GM19455 (cell line): ENCODE measurements around the gene SNRNP27.

Source experiments
- ATAC-seq: cut with Tn5 transposase; IDR thresholded peaks from one replicate; pipeline ENCODE4 v1.9.1; 2021; ENCODE audit not compliant: unreplicated experiment

SNRNP27 gene

DNA sequence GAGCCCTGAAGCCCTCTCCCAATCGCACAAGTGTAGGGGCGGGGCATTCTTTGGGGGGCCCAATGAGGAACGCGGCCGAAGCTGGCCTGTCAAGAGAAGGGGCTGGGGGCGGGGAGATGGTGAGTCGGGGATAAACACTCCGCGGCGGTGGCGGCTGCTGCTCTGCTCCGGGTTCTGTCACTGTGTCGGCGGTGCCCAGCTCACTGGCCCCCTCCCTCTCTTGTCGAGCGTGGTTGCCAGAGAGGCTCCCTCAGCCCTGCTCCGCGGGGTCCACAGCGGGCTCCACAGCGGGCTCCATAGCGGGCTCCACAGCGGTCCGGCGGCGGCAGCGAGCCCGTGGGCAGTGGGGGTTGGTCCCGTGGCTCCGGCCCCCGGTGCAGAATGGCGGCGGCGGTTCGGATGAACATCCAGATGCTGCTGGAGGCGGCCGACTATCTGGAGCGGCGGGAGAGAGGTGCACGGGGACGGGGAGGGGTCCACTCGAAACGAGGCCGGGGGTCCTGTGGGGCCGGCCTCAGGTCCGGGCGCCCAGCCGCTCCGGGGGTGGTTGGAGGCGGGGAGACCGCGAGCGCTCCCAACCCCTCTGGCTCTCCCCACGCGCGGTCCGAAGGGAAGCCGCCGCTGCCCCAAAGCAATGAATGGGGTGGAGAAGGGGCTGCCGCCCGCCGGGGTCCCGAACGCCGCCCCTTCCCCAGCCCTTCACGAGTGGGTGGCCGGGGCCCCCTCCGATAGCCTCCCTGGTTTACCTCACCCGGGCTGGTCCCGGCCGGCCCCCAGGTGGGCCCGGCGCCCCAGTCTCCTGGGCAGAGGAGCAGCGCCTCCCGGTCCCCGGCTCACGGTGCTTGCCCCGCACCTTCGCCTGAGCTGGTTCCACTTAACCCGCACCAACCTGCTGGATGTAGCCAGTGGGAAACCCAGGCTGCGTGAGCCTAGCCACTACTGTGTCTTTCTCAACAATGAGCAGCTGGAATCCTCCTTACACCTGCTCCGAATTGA is 21.5 kb downstream of the SNRNP27 start, which contains the start of gene MXD1:
Gene MXD1, plus strand, starts transcription at position 160 of the 996 bp plus-strand sequence. Its CDS starts 222 bp downstream, at position 382.
- no peak for ATAC-seq

DNA sequence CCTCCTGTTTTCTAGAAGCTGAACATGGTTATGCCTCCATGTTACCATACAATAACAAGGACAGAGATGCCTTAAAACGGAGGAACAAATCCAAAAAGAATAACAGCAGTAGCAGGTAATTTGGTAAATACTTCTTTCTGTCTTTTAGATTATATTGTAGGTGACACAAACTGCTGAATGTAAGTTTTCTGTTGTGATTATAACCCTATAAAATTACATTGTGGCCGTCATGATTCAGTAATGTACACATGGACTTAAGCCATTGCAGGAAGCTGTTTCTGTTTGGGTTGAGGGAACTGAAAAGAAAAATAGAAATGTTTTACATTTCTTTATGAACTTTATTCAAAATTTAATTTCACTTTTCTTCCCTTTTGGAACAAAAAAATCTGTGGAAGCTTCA is 22.4 kb downstream of the SNRNP27 start:
- no peak for ATAC-seq

DNA sequence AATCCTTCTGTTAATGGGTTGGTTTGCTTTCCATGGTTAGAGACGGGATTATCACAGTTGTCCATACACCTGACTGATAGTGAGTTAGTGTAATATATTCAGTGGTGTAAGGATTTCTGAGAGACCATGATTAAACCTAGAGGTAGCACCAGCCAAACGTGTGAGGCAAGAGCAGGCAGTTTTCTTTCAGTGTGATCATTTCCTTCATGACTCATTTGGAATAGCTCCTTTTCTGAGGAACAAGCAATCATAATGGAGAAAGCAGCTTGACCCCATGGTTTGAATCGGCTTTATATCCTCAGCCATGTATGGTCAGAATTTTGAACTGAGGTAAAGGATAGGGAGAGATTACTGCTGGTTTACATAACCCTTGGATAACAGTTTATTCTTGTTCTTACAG is 24.1 kb downstream of the SNRNP27 start:
- no peak for ATAC-seq

GRCh38 chr2:69918401-69918800 is 24.6 kb downstream of the SNRNP27 start:
- no peak for ATAC-seq

- ATAC-seq, result no peak
These were observed 29.4 kb downstream of the SNRNP27 start for GRCh38 chr2:69923116-69923515.

DNA sequence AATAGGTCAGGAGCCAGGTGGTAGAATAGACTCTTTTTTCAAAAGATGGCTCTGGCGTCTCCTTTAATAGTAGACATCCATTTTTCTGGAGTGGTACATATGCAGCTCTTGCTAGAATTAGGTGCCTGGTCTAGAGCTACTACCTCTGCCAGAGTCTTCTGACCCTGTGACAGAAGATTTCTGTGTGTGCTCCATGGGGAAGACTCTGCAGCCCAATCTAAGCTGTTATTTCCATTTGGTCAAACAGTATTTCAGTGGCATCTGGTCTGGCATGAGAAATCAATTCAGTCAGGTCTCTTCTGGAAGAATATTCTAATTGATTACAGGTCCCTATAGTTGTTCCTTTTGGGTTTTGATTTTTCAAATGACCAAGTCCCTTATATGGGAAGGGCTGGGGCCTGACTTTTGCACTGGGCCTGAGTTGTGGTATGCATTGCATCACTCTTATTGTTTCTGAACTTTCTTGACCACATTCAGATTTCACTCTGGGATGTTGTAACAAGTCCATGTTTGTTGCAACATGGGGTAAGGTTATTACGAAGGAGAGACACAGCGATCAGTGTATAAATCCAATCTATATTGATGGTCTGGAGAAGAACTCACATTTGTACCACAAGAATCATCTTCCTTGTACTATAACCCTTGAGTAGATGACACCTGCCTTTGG is 33.2 kb downstream of the SNRNP27 start:
- no peak for ATAC-seq

- ATAC-seq, result no peak
These were observed 38.3 kb downstream of the SNRNP27 start for GRCh38 chr2:69931832-69932595.

- no peak for ATAC-seq
These were observed 38.8 kb downstream of the SNRNP27 start for GRCh38 chr2:69932596-69932922.

- ATAC-seq, result no peak
These were observed 39.6 kb downstream of the SNRNP27 start for GRCh38 chr2:69933254-69933828.

DNA sequence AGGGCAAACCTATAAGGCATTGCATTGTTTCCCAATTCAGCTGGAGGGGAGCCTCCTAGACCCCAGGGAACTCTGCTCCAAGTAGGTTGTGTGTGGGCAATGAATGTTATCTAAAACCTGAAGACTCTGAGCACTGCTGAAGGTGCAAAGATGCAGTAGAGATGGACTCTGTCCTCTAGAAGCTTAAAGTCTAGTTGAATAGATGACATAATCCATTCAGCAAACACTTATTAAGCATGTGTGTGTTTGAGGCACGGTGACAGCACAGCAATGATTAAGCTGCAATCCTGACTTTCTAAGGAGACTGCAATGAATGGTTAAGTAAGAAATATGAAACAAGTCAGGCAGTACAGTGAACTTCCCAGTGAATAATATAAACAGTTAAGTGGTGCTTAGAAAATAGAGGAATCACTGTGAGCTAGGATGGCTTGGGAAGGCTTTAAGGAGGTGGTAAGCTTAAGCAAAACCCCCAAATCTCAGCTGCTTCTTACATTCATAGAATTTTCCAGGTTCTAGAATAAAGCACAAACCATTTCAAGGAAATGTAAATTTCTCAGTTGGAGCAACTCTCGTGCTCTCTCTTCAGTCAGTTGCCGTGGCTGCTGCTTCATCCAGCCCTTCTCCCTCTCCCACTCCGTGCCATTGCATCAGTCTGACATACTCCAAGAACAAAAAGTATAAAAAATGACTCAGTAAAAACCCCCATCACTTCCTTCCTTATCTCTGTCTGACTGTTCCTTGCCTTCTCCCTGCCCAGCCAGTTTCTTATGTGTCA is 40.3 kb downstream of the SNRNP27 start:
- ATAC-seq, result no peak

DNA sequence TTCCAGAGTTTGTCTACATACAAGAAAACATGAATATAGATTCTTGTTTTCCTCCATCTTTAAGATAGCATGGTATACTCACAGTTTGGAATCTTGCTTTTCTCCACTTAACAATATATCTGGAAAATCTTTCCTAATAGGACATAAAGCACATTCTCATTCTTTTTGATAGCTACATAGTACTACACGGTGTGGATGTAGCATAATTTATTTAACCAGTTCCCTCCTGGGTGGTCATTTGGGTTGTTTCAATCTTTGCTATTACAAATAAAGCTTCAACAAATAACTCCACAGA is 40.8 kb downstream of the SNRNP27 start:
- no peak for ATAC-seq

DNA sequence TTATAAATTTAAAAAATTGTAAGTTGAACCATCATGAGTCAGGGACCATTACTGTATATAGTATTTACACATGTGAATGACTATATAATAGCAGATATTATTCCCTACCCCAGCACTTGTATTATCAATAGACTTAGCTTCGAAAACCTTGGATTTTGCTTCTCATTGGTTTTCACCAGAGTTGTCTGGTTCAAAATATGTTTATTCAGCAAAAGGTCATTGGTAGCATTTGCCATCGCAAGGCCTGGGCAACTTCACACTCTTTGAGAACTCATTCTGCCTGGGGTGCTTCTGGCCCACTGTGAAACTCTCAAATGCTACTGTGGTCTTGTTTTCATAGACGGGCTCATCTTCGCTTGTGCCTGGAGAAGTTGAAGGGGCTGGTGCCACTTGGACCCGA is 41.3 kb downstream of the SNRNP27 start:
- no peak for ATAC-seq

DNA sequence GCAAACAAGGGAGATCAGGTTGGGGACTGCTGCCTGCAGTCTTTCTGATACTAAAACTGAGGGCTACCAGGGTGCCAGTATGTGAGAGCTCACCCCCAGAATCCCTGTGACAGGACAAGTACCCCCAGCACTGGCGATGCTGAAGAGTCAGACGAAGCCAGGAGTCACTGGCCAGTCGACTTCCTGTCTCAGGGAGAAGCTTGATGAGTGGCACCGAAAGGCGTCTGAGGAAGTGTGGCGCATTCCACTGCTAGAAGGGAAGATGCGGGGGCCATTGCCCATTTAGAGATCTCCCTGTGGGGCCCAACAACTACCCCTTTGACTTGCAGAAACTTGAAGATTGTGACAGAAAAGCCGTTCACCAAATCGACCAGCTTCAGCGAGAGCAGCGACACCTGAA is 43.1 kb downstream of the SNRNP27 start:
- ATAC-seq, result no peak

DNA sequence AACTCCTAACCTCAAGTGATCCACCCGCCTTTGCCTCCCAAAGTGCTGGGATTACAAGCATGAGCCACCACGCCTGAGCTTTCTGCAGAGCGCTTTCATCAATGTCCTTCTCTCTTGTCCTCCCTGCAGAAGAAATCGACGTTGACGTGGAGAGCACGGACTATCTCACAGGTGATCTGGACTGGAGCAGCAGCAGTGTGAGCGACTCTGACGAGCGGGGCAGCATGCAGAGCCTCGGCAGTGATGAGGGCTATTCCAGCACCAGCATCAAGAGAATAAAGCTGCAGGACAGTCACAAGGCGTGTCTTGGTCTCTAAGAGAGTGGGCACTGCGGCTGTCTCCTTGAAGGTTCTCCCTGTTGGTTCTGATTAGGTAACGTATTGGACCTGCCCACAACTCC is 44.2 kb downstream of the SNRNP27 start:
- no peak for ATAC-seq

DNA sequence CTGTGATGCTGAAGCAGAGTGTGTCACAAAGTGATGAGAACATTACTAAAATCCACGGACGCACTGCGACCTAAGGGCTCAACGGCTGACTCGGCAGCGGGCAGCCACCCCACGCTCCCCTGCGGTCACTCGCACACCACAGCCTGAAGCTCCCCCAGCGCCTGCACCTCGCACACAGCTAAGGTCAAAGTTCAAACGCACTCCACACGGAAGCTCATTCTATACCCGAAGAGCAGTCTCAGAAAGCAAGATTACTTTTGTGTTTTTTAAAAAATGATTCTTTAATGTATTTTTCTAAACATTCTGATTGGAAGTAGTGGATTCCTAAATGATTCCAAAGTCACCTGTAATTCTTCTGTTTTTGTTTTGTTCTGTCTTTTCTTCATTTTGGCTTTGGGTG is 46.0 kb downstream of the SNRNP27 start:
- ATAC-seq, result no peak

DNA sequence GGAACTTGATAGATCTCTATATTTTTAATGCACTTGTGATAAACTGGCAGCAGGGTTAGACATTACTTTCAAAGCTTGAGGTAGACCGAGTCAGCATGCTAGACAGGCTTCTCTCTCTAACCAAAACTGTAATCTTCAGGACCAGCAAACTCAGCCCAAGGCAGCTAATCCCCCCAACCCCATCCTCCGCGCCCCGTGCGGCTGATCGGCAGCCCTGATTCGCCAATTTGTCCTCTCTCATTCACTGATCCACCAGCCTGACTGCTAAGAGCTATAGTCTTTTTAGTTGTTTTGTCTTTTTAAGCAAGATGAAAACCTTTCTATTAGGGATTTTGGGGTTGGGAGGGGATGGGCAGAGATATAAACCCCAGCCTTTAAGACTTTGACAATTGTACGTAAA is 46.9 kb downstream of the SNRNP27 start:
- ATAC-seq, result no peak

GRCh38 chr2:69943000-69943842 is 49.5 kb downstream of the SNRNP27 start:
- ATAC-seq, result no peak

DNA sequence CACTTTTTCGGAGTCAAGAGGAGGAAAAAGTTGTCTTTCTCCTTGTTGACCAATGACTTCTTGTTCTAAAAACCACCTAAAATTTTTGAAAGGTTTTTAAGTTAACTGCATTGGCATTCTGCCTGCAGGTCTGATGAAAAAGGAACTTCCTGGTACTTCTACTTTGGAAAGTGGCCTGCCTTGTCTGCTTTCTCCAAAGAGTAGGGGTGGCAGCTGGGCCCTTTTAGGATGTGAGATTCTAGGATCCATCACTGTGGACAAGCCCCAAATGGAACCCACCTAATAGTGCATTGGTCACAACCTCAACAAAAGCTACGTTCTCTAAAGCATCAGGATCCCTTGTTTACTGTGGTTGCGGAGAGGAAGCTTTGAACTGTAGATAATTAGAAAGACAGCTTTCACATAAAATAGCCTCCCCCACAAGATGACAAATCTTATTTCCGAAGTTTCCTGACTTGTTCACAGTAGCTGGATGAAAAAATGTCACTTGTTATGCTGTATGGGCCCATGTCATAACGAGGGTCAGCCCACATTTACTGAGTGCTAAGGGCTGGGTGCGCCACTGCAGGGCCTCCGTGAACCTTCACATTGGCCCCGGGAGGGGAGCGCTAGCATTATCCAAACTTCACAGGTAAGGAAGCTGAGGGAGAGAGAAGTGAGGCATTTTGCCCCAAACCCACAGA is 50.2 kb downstream of the SNRNP27 start:
- no peak for ATAC-seq

GRCh38 chr2:69944756-69945155 is 51.0 kb downstream of the SNRNP27 start:
- ATAC-seq, result no peak
